Neural cell (in vitro differentiated cells): ENCODE data around the gene C11orf16. TPM values are rescaled to one million over a fixed set of nuclear protein-coding genes. Genes with fewer than 3 reads are reported as not detected.
"Not testable (repeated sequence)": the region's sequence is repeated elsewhere in the genome, so short reads cannot be mapped to it uniquely, and the experiment has no call there.

Source experiments
- H2AFZ ChIP-seq: fragments of 200-600, 300-800 bp; sonication (generic), shearing (Covaris generic); 2 replicates; pipeline ENCODE4 v1.6.0; 2014; ENCODE audit warnings: low read depth, mild to moderate bottlenecking, antibody characterized with exemption, low read length, moderate library complexity
- H3F3A ChIP-seq: fragments of 200-600 bp; shearing (Covaris generic); 2 replicates; pipeline ENCODE4 v1.6.1; 2016; ENCODE audit warnings: mild to moderate bottlenecking, moderate library complexity, mixed read lengths, antibody characterized with exemption, low read length; ENCODE audit not compliant: insufficient read depth, poor library complexity, severe bottlenecking
- H3K27ac ChIP-seq: fragments of 200-600, 300-800 bp; sonication (generic), shearing (Covaris generic); 2 replicates; pipeline ENCODE4 v1.5.1; 2014; ENCODE audit warnings: mild to moderate bottlenecking, low read length, moderate library complexity
- H3K27me3 ChIP-seq: fragments of 300-800, 200-600 bp; sonication (generic), shearing (Covaris generic); 2 replicates; pipeline ENCODE4 v1.6.0; 2014; ENCODE audit warnings: mild to moderate bottlenecking, low read depth, low read length, moderate library complexity; ENCODE audit not compliant: insufficient read depth
- H3K36me3 ChIP-seq: fragments of 300-800, 200-600 bp; sonication (generic), shearing (Covaris generic); 2 replicates; pipeline ENCODE4 v1.5.1; 2014; ENCODE audit warnings: mild to moderate bottlenecking, antibody characterized with exemption, low read length, moderate library complexity; ENCODE audit not compliant: insufficient read depth
- H3K4me2 ChIP-seq: fragments of 300-800, 200-600 bp; sonication (generic), shearing (Covaris generic); 2 replicates; pipeline ENCODE4 v1.6.0; 2014; ENCODE audit warnings: mild to moderate bottlenecking, low read length
- H3K4me3 ChIP-seq: fragments of 300-800, 200-600 bp; sonication (generic), shearing (Covaris generic); 2 replicates; pipeline ENCODE4 v1.5.1; 2014; ENCODE audit warnings: mild to moderate bottlenecking, low read length, moderate library complexity
- H3K79me2 ChIP-seq: fragments of 200-600 bp; shearing (Covaris generic); replicated peaks from 2 replicates; pipeline ENCODE4 v1.6.0; 2014; ENCODE audit warnings: mild to moderate bottlenecking, low read length, moderate library complexity; ENCODE audit not compliant: insufficient read depth
- H3K9ac ChIP-seq: fragments of 300-800, 200-600 bp; sonication (generic), shearing (Covaris generic); 2 replicates; pipeline ENCODE4 v1.6.1; 2016; ENCODE audit warnings: mild to moderate bottlenecking, low read length, mixed read lengths
- H3K9me2 ChIP-seq: fragments of 200-600 bp; shearing (Covaris generic); 2 replicates; pipeline ENCODE4 v1.6.1; 2016; ENCODE audit warnings: mild to moderate bottlenecking, low read length, mixed read lengths; ENCODE audit not compliant: insufficient read depth
- H3K9me3 ChIP-seq: fragments of 200-600, 300-800 bp; sonication (generic), shearing (Covaris generic); 2 replicates; pipeline ENCODE4 v1.6.1; 2016; ENCODE audit warnings: mild to moderate bottlenecking, mixed run types, low read length, moderate library complexity, mixed read lengths
- H4K20me1 ChIP-seq: fragments of 200-600 bp; shearing (Covaris generic); 2 replicates; pipeline ENCODE4 v1.6.1; 2016; ENCODE audit warnings: mild to moderate bottlenecking, mixed run types; ENCODE audit not compliant: insufficient read depth
- CTCF ChIP-seq: fragments of 450-650 bp; IDR thresholded peaks from 2 replicates; pipeline ENCODE4 v1.5.1; 2014; ENCODE audit warnings: antibody characterized with exemption, mild to moderate bottlenecking, moderate library complexity; ENCODE audit not compliant: poor library complexity, severe bottlenecking
- EP300 ChIP-seq: fragments of 450-650 bp; conservative IDR thresholded peaks from 2 replicates; pipeline ENCODE4 v1.6.1; 2014; ENCODE audit warnings: antibody characterized with exemption, mild to moderate bottlenecking, moderate library complexity; ENCODE audit not compliant: poor library complexity, severe bottlenecking
- EZH2 ChIP-seq: fragments of 200-600, 300-800 bp; shearing (Covaris generic), sonication (generic); IDR thresholded peaks from 2 replicates; pipeline ENCODE4 v1.6.1; 2014; ENCODE audit warnings: antibody characterized with exemption, low read length, borderline replicate concordance, mild to moderate bottlenecking; ENCODE audit not compliant: insufficient read depth, poor library complexity, severe bottlenecking
- MXI1 ChIP-seq: fragments of 450-650 bp; conservative IDR thresholded peaks from 2 replicates; pipeline ENCODE4 v1.6.1; 2014; ENCODE audit warnings: antibody characterized with exemption, mild to moderate bottlenecking; ENCODE audit not compliant: poor library complexity, severe bottlenecking
- POLR2AphosphoS5 ChIP-seq: IDR thresholded peaks from 2 replicates; pipeline ENCODE4 v1.6.1; 2012
- RAD21 ChIP-seq: fragments of 450-650 bp; conservative IDR thresholded peaks from 2 replicates; pipeline ENCODE4 v1.6.1; 2014; ENCODE audit warnings: antibody characterized with exemption, mild to moderate bottlenecking, moderate library complexity
- REST ChIP-seq: IDR thresholded peaks from 2 replicates; pipeline ENCODE4 v1.6.1; 2012; ENCODE audit warnings: borderline replicate concordance
- SMC3 ChIP-seq: fragments of 450-650 bp; conservative IDR thresholded peaks from 2 replicates; pipeline ENCODE4 v1.6.1; 2014; ENCODE audit warnings: antibody characterized with exemption, mild to moderate bottlenecking, moderate library complexity; ENCODE audit not compliant: poor library complexity
- TAF1 ChIP-seq: IDR thresholded peaks from 2 replicates; pipeline ENCODE4 v1.6.1; 2012; ENCODE audit warnings: low read depth
- polyA plus RNA-seq: library from polyadenylated mRNA; depleted of rRNA; stranded (reverse); fragments of >200 nt; gene quantifications from 2 replicates; pipeline ENCODE4 v1.2.3, GENCODE V29; 2014

The C11orf16 gene
- polyA plus RNA-seq, 1 donor from 2014 or later: not detected

GRCh38 chr11:8905528-8906165 lies 27.1 kb downstream of the C11orf16 start:
- H3K4me3 ChIP-seq: no peak overlapping the region
- H3K4me2 ChIP-seq: no peak overlapping the region
- H4K20me1 ChIP-seq: no peaks in the 10 kb centered on the region
- H3F3A ChIP-seq: no peaks in the 10 kb centered on the region
- no peaks in the 10 kb centered on the region for H3K79me2 ChIP-seq
- H3K36me3 ChIP-seq: no peaks in the 10 kb centered on the region
- no peak overlapping the region for H3K9ac ChIP-seq
- H3K27me3 ChIP-seq: no peaks in the 10 kb centered on the region
- no peaks in the 10 kb centered on the region for H3K9me3 ChIP-seq
- H2AFZ ChIP-seq: no peak overlapping the region
- no peak overlapping the region for H3K27ac ChIP-seq
- TF ChIP-seq EZH2: no peak
- TF ChIP-seq SMC3: no peak
- TF ChIP-seq RAD21: no peak
- no peak for TF ChIP-seq POLR2AphosphoS5
- TF ChIP-seq TAF1: no peak
- TF ChIP-seq MXI1: no peak
- no peak for TF ChIP-seq EP300
- TF ChIP-seq REST: no peak
- TF ChIP-seq CTCF: no peak
- H3K9me2 ChIP-seq: no peaks in the 10 kb centered on the region

- H4K20me1 ChIP-seq: no peaks in the 10 kb centered on the region
- no peak for TF ChIP-seq RAD21
- TF ChIP-seq TAF1: no peak
- no peak for TF ChIP-seq MXI1
- TF ChIP-seq SMC3: no peak
- TF ChIP-seq POLR2AphosphoS5: no peak
- no peaks in the 10 kb centered on the region for H3K79me2 ChIP-seq
- no peaks in the 10 kb centered on the region for H3K9me3 ChIP-seq
- no peaks in the 10 kb centered on the region for H3K27me3 ChIP-seq
- H3K9ac ChIP-seq: no peak overlapping the region
- no peak overlapping the region for H3K4me2 ChIP-seq
- no peaks in the 10 kb centered on the region for H3F3A ChIP-seq
- no peaks in the 10 kb centered on the region for H3K36me3 ChIP-seq
- H2AFZ ChIP-seq: no peak overlapping the region
- H3K9me2 ChIP-seq: no peaks in the 10 kb centered on the region
- no peak overlapping the region for H3K27ac ChIP-seq
- H3K4me3 ChIP-seq: no peak overlapping the region
Observed at GRCh38 chr11:8899119-8899753, 33.5 kb downstream of the C11orf16 start.

GRCh38 chr11:8891185-8891584 lies 41.6 kb downstream of the C11orf16 start:
- not testable (repeated sequence) for H3K9me2 ChIP-seq, H3F3A ChIP-seq, H4K20me1 ChIP-seq, H2AFZ ChIP-seq, H3K9me3 ChIP-seq, H3K9ac ChIP-seq, H3K79me2 ChIP-seq, H3K27ac ChIP-seq, H3K36me3 ChIP-seq, H3K4me3 ChIP-seq, H3K4me2 ChIP-seq, H3K27me3 ChIP-seq
